Measurements from ENCODE around the gene MARCHF9. TPM values are rescaled to one million over a fixed set of nuclear protein-coding genes. Genes with fewer than 3 reads are reported as not detected.

Gene MARCHF9
- total RNA-seq, 1 donor, result 2.6 TPM

DNA sequence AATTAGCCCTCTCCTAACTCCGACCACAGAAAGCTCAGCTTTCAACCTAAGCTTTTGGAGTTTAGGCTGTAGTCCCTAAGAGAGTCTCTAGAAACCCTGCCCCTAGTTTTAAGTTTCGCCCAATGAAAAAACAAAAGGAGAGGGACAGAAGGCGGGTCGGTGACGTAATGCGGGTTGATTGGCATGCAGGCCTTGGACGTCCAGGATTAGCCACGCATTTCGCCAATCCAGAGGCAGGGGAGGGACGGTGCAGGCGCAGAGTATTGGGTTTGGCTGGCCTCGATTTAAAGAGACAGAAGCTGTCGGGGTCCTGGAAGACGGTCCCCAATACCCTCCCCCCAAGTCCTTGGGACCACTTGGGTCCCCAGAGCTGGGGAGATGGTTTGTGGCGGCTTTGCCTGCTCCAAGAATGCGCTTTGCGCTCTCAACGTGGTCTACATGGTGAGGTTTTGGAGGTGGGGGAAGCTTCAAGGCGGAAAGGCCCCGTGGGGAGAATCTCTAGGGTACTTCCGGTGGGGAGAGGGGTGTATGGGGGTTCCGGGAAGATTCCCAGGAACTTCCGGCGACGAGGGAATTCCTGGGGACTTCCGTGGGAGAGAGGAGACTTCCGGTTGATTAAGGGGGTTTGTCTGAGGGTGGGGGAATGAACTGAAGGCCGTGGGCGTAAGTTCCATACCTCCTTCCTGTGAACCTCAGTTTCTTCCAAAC is 10.0 kb upstream of the MARCHF9 start, which contains the start of gene TSPAN31:
TSS of gene TSPAN31 (plus strand) at position 263 of the 708 bp plus-strand sequence. CDS start at position 379, 116 bp downstream.
- H3K4me3 ChIP-seq (ENCODE audit: low read depth, low read length), result peak within 1 kb of the TSS; percentile 99
- DNase-seq (ENCODE audit: low read depth), result peak; percentile 99
- TF ChIP-seq, protein P1, sequence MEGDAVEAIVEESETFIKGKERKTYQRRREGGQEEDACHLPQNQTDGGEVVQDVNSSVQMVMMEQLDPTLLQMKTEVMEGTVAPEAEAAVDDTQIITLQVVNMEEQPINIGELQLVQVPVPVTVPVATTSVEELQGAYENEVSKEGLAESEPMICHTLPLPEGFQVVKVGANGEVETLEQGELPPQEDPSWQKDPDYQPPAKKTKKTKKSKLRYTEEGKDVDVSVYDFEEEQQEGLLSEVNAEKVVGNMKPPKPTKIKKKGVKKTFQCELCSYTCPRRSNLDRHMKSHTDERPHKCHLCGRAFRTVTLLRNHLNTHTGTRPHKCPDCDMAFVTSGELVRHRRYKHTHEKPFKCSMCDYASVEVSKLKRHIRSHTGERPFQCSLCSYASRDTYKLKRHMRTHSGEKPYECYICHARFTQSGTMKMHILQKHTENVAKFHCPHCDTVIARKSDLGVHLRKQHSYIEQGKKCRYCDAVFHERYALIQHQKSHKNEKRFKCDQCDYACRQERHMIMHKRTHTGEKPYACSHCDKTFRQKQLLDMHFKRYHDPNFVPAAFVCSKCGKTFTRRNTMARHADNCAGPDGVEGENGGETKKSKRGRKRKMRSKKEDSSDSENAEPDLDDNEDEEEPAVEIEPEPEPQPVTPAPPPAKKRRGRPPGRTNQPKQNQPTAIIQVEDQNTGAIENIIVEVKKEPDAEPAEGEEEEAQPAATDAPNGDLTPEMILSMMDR (IDR thresholded peaks at IDR 0.05; ENCODE audit: insufficient read depth, low read depth, low read length), result no peak

DNA sequence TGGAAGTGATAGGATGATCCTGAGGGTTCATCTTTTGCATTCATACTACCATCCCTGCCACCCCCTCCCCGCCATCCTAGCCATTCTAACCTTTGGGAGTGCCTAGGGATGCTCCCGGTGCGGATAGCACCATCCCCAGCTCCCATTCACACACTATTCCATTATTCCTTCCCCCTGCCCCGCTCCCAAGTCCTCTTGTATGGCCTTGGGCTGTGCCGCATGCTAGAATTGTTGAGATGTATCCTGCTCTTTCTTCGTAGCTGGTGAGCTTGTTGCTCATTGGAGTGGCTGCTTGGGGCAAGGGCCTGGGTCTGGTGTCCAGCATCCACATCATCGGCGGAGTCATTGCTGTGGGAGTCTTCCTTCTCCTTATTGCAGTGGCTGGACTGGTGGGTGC is 9.4 kb upstream of the MARCHF9 start:
- DNase-seq (ENCODE audit: low read depth), result no peak
- H3K4me3 ChIP-seq (ENCODE audit: low read depth, low read length), result peak overlapping the region; percentile 99
- TF ChIP-seq, protein P1 (IDR thresholded peaks at IDR 0.05; ENCODE audit: insufficient read depth, low read depth, low read length), result no peak

DNA sequence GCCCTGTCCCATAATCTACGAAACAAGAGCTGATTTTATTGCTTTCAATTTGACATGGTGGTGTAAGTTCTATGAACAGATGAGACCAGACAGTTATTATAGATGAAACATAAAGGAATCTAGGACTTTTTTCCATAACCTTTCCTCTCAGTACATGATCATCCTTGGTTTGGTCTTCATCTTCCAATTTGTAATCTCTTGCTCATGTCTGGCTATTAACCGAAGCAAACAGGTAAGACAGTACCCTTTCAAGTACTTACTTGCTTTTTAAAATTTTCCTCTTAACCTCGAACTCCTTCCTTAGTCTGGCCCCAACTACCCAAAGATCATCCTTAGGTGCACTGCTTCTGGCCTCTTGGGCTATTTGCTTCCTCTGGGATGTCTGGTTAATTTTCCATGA is 8.9 kb upstream of the MARCHF9 start:
- no peak for DNase-seq (ENCODE audit: low read depth)
- peak overlapping the region; percentile 99 for H3K4me3 ChIP-seq (ENCODE audit: low read depth, low read length)
- TF ChIP-seq, protein P1 (IDR thresholded peaks at IDR 0.05; ENCODE audit: insufficient read depth, low read depth, low read length), result no peak

DNA sequence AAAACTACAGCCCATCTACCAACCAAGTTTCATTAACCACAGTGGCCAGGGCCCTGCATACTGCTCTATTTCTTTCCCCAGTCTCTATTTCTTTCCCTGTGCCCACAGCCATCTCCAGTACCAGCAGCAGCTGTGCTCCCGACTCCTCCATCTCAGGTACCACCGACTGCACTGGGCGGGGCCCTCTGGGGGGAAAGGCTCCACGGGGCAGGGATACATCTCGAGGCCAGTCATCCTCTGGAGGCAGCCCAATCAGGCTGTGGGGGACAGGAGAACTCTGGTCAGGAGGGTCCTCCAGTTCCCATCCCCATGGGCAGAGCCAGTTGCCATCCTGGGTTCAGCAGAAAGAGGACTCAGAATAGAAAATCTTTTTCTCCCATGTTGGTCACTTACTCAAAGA is 5.8 kb upstream of the MARCHF9 start:
- TF ChIP-seq, protein P1 (IDR thresholded peaks at IDR 0.05; ENCODE audit: insufficient read depth, low read depth, low read length), result no peak
- no peak for DNase-seq (ENCODE audit: low read depth)
- H3K4me3 ChIP-seq (ENCODE audit: low read depth, low read length), result no peak overlapping the region

DNA sequence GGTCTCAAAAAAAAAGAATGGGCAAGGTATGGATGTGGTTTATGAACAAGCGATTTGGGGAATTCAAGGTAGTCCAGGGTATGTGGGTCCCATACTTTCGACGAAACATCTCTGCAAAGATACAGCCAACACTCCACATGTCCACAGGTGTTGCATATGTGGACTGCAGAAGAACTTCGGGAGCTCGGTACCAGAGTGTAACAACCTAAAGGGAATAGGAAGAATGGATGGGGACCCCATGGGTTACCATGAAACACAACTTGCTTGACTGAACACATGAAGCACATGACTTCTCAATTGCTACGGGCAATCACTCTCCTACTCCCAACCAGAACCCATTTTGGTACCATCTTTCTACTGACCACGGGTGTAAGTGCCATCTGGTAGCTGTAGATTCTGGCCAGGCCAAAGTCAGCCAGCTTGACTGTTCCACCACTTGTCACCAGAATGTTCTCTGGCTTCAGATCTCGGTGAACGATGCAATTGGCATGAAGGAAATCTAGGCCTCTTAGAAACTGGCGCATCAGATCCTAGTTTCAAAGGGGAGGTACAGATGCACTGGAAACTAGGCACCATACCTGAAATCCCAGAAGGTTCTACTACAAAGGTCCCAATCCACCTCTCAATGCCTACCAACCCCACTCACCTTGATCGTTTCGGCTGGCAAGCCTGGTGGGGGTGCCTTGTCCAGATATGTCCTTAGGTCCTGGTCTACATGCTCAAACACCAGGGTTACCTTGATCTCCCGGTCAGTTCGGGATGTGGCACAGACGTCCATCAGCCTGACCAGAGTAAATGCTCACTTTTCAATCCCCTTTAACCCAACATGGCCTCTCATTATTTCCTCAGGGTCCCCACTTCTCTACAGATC is 4.1 kb upstream of the MARCHF9 start:
- TF ChIP-seq, protein P1 (IDR thresholded peaks at IDR 0.05; ENCODE audit: insufficient read depth, low read depth, low read length), result no peak
- H3K4me3 ChIP-seq (ENCODE audit: low read depth, low read length), result peak overlapping the region; percentile 73
- DNase-seq (ENCODE audit: low read depth), result no peak

DNA sequence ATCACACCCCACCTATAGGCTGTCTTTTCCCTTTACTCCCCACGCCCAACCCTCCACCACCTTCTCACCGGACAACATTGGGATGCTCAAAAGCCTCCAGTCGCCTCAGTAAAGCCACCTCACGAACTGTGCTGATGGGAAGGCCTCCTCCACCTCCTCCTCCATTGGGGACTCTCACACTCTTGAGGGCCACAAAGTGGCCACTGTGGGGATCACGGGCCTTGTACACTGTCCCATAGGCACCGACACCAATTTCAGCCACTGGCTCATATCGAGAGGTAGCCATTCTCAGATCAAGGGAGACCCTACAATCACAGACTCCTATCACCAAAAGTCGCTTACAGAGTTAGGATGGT is 3.5 kb upstream of the MARCHF9 start:
- no peak for DNase-seq (ENCODE audit: low read depth)
- TF ChIP-seq, protein P1 (IDR thresholded peaks at IDR 0.05; ENCODE audit: insufficient read depth, low read depth, low read length), result no peak
- peak overlapping the region; percentile 73 for H3K4me3 ChIP-seq (ENCODE audit: low read depth, low read length)
